ENCODE measurements around the gene CXXC5. TPM values are rescaled to one million over a fixed set of nuclear protein-coding genes. Genes with fewer than 3 reads are reported as not detected.

Gene CXXC5
- total RNA-seq, 1 donor from 2014 or later, result 93.9 TPM

- peak; percentile 89 for DNase-seq
Measured at GRCh38 chr5:139651853-139652787, 4.0 kb downstream of the CXXC5 start.

DNA sequence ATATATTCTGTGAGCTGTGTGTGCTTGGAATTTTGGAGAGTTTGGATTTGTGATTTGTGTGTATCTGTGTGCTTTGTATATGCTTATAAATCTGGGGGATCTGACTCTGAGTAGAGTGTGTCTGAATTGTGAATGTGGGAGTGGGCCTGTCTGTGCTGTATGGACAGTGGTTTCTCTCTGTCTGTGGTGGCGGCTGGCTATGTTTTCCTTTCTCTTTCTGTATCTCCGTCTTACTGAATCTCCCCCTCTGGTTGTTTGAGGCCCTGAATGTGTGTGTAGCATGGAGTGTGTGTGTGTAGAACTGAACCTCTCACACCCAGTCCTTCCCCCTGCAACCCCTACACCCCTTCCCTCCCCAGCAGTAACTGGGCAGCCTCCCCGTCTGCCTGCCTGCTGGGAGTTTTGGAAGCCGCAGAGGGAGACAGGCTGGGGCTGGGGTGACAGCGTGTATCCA lies 4.7 kb downstream of the CXXC5 start:
- no peak for DNase-seq

- no peak for DNase-seq
Measured at GRCh38 chr5:139653616-139654015, 5.5 kb downstream of the CXXC5 start.

DNA sequence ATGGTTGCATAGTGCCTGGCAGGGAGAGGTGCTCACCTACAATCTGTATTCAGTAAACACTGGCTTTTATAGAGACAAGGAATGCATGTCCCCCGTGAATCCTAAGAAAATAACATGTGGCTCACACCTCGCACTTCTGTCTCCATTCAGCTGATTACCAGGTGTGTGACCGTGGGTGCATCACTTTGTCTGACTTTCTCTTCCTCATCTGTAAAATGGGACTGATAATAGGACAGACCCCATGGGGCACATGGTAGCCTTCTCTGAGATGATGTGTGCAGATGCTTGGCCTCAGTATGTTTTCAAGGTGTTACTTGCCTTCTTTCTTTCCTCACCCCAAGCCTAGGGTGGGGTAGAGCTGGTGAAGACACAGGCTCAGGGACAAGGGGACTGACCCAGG lies 6.3 kb downstream of the CXXC5 start:
- no peak for DNase-seq

DNA sequence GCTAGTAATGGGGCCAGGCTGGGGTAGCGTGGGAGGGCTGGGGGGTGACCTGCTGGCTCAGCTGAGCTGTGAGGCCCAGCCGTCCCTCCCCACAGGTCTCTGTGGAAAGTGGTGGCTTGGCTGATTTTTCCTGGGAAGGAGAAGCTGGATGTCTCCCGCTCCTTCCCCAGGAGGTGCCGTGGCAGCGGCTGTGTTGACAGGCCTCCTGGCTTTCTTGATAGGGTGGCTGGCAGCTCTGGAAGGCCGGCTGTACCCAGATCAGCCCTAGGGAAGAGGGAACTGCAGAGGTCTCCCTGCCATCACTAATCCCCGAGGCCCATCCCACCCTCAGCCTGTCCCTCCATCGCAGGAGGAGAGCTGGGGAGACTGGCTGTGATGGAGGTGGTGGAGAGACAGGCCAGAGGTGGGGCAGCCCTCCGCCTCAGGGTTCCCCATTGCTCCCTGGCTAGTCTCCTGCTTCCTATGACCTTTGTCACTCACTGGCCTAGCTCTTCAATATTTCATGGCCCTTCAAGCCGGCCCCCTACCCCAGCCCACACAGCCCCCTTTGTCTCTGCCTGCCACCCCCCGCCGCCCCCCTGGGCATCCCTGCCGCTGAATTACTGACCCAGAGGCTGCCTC lies 6.8 kb downstream of the CXXC5 start:
- DNase-seq, result no peak

GRCh38 chr5:139655727-139656271 lies 7.7 kb downstream of the CXXC5 start:
- peak; percentile 86 for DNase-seq

DNA sequence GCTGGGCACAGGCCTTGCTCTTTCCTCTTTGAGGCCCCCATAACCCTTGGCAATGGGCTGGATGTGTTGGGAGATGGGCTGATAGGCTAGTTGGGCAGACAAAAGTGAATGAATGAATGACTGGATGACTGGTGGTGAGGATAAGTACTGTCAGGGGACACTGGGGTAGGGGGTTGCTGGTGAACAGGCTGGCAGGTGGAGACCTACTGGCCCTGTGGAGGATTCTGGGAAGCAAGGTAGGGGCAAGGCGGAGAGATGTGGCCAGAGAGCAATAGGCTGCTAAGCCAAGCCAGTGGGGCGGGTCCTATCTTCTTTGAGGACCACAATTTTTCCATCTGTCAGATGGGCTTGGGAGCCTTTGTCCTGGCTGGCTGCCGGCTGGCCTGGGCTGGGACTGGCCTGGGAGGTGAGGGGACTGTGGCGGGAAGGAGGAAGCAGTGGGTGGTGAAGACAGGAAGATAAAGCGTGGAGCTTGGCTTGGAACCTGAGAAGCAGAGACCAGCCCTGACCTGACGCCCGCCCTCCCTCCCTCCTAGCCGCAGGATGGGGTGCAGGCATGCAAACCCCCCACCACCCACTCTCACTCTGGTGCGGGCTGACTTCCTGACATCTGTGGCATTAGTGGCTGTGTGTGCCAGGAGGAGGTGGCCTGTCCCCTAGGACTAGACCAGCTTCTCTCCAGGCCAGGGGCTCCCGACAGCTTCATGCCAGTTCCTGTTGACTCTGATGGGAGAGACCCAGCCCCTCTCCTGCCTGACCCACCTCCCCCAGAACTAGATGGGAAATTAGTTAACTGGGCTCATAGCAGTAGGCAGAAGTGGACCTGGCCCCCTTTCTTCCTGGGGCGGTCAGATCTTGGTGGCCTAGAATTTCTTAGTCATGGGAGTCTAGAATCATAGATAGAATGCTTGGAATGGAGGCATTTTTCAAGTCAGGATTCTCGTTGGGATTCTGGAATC lies 9.5 kb downstream of the CXXC5 start:
- DNase-seq, result no peak

GRCh38 chr5:139658501-139658927 lies 10.4 kb downstream of the CXXC5 start:
- peak; percentile 61 for DNase-seq

GRCh38 chr5:139658928-139659667 lies 10.9 kb downstream of the CXXC5 start:
- DNase-seq, result peak; percentile 75

DNA sequence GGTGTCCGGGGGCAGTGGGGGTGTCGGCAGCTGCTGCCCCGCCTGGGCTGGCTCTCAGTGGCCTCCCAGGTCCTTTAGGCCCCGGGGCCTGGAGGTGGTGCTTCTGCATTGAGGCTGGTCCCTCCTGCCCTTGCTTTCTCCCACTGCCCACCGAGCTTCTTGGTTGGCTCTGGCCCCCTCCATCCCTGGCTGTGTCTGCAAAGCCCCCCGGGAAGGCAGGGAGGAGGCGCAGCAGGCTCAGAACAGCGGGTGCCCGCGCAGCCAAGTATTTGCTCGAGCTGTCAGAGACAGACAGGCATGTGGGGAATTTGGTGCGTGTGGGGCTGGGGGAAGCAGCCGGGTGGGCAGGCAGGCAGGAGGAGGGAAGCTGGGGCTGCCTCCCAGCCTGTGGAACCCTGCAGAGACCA lies 11.5 kb downstream of the CXXC5 start:
- peak; percentile 84 for DNase-seq

DNA sequence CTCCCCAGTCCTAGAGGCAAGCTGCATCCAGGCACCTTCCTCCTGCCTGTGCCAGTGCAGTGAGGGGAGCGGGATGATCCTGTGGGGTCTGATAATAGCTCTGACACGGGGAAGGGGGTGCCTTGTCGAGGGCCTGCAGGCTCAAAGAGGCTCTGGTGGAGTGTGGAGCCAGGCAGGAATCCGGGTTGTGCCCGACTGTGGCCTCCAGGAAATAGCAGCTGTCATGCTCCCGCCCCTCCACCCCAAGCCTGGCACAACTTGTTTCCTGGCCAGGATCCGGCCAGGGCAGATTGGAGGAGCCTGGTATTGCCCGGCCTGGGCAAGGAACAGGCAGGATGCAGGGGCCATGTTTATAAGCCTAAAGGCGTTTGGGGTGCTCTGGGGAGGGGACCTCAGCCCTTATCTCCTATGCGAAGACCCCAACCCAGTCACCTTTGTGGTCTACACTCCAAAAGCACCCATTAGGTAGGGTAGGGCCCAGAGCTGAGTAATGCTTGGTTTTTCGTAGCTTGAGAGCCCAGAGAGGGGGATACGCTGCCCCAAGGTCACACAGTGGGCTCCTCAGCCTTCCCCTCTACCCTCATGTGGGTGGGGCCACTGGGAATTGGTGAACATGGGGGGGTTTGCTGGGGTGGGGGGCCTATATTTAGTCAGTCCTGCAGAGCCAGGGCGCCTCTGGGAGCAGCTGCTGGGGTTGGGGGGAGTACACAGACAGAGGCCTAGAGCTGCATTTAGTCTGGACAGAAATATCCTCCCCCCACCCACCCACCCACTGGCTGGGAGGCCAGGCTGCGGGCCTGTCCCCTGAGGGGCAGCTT lies 12.2 kb downstream of the CXXC5 start:
- peak; percentile 93 for DNase-seq

DNA sequence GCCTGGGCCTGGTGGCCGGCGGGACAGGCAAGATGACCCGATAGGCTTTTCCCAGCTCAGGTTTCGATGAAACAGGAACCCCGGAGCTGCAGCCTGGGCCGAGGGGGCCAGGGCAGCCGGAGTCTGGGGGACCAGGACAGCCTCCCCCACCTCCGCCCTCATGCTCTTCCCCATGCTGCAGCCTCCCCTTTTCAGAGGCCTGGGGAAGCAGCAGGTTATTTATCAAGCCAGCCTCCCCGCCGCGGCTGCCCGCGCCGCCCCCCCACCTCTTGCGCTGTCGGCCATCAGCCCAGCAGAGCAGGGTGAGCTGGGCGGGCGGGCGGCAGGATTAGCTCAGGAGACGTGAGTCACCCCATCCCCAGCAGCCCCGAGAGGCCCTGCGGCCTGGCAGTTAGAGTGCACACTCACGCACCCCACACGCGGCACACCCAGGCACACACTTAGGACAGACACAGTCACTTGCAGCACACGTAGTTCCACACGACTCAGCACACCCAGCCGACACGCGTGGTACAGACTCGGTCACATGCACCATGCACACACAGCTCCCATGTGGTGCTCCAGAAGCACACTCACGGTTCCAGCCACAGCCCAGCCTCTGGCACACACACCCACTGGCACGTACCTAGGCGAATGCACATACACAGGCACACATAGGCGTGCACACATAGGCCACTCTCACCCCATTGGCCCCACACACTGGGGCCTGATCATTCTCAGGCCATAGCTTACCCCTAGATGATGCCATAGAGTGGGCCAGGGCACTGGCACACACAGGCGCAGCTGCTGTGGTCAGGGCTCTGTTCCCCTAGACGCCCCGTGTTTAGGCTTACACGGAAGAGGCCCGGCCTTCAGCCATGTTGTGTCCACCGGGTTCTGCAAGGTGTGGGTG lies 13.0 kb downstream of the CXXC5 start:
- DNase-seq, result peak; percentile 78

GRCh38 chr5:139662617-139663016 lies 14.5 kb downstream of the CXXC5 start:
- DNase-seq, result no peak

- no peak for DNase-seq
Measured at GRCh38 chr5:139663207-139664085, 15.3 kb downstream of the CXXC5 start.

GRCh38 chr5:139664086-139664693 lies 16.0 kb downstream of the CXXC5 start:
- no peak for DNase-seq

- DNase-seq, result no peak
Measured at GRCh38 chr5:139664727-139665351, 16.7 kb downstream of the CXXC5 start.

GRCh38 chr5:139665626-139666025 lies 17.5 kb downstream of the CXXC5 start:
- DNase-seq, result no peak
